Activated CD8-positive, alpha-beta T cell treated with anti-CD3 and anti-CD28 coated beads for 36 hours (primary cell): ENCODE measurements around the gene TRIO. TPM values are rescaled to one million over a fixed set of nuclear protein-coding genes. Genes with fewer than 3 reads are reported as not detected.

Source experiments
- ATAC-seq: fragments of 200-7000 bp; cut with Tn5 transposase; one replicate; pipeline ENCODE4 v1.10.0; 2021; ENCODE audit warnings: mild to moderate bottlenecking, moderate library complexity
- CTCF ChIA-PET: fragments of 350-600 bp; sonication (Branson Sonifier 250); formaldehyde crosslinking; loops from one replicate; lab custom pipeline; 2021; ENCODE audit warnings: antibody characterized with exemption; lab: Charles Lee
- POLR2A ChIA-PET: fragments of 350-600 bp; sonication (Branson Sonifier 250); formaldehyde crosslinking; loops from one replicate; lab custom pipeline; 2021; ENCODE audit warnings: antibody characterized with exemption; lab: Charles Lee
- DNase-seq: peaks from one replicate; pipeline ENCODE4 v3.0.0-alpha.2; 2020
- H3K27ac Mint-ChIP-seq: one replicate; pipeline ENCODE4 v1.8.0; 2021; ENCODE audit warnings: mild to moderate bottlenecking, mixed read lengths
- H3K27me3 Mint-ChIP-seq: one replicate; pipeline ENCODE4 v1.8.0; 2021; ENCODE audit warnings: mixed read lengths
- H3K36me3 Mint-ChIP-seq: one replicate; pipeline ENCODE4 v1.8.0; 2021; ENCODE audit warnings: low read depth, mixed read lengths
- H3K4me1 Mint-ChIP-seq: one replicate; pipeline ENCODE4 v1.8.0; 2021; ENCODE audit warnings: low read depth, mixed read lengths
- H3K4me3 Mint-ChIP-seq: one replicate; pipeline ENCODE4 v1.8.0; 2021; ENCODE audit warnings: mild to moderate bottlenecking, moderate library complexity, mixed read lengths
- H3K9me3 Mint-ChIP-seq: one replicate; pipeline ENCODE4 v1.8.0; 2021; ENCODE audit warnings: mixed read lengths
- intact Hi-C: fragments of 100-400 bp; cut with micrococcal nuclease; formaldehyde crosslinking; loops from one replicate; pipeline ENCODE4 v1.10.0; 2022
- total RNA-seq, 2 experiments: library from RNA; stranded (reverse); gene quantifications; one replicate each; pipeline ENCODE4 v1.2.3, GENCODE V29; 2021
- TF ChIP-seq, protein P1 (sequence below): fragments of 200-600 bp; IDR thresholded peaks from one replicate; pipeline ENCODE4 v1.8.0; 2022; ENCODE audit warnings: antibody characterized with exemption, mild to moderate bottlenecking

The TRIO gene
- total RNA-seq, 2 experiments from 2014 or later: 11.4 to 11.5 TPM

DNA sequence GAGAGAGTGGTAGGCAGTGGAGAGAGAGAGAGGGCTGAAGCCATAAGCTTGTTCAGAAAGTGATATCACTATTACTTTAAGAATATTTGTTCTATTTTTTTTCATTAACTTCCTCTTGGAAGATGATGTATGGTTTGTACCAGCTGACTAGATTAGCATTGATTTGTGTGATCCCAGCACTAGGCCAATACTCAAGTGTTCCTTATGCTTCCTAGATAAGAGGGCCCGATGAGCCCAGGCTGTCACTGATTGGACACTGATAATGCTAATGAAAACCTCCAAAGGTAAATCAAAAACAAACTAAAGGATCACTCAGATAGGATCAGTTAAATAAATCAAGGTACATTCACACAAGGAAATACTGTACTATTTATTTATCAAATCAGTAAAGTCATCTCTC, 385.8 kb downstream of the TRIO start:
- peaks cover 4% of the 10 kb centered on the region for H3K4me1 Mint-ChIP-seq
- no peak for ATAC-seq
- TF ChIP-seq, protein P1, sequence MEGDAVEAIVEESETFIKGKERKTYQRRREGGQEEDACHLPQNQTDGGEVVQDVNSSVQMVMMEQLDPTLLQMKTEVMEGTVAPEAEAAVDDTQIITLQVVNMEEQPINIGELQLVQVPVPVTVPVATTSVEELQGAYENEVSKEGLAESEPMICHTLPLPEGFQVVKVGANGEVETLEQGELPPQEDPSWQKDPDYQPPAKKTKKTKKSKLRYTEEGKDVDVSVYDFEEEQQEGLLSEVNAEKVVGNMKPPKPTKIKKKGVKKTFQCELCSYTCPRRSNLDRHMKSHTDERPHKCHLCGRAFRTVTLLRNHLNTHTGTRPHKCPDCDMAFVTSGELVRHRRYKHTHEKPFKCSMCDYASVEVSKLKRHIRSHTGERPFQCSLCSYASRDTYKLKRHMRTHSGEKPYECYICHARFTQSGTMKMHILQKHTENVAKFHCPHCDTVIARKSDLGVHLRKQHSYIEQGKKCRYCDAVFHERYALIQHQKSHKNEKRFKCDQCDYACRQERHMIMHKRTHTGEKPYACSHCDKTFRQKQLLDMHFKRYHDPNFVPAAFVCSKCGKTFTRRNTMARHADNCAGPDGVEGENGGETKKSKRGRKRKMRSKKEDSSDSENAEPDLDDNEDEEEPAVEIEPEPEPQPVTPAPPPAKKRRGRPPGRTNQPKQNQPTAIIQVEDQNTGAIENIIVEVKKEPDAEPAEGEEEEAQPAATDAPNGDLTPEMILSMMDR: no peak
- no peaks in the 10 kb centered on the region for H3K27me3 Mint-ChIP-seq
- POLR2A ChIA-PET: no interaction called here
- CTCF ChIA-PET: interaction anchor here (1.5 kb wide), 1 partner anchor 120 kb away, joined by 4 read pairs; no protein-coding TSS in a partner anchor
- H3K36me3 Mint-ChIP-seq: no peaks in the 10 kb centered on the region
- H3K4me3 Mint-ChIP-seq: no peak overlapping the region
- intact Hi-C loops: no loop called here
- no peaks in the 10 kb centered on the region for H3K9me3 Mint-ChIP-seq
- H3K27ac Mint-ChIP-seq: no peak overlapping the region
- no peak for DNase-seq

DNA sequence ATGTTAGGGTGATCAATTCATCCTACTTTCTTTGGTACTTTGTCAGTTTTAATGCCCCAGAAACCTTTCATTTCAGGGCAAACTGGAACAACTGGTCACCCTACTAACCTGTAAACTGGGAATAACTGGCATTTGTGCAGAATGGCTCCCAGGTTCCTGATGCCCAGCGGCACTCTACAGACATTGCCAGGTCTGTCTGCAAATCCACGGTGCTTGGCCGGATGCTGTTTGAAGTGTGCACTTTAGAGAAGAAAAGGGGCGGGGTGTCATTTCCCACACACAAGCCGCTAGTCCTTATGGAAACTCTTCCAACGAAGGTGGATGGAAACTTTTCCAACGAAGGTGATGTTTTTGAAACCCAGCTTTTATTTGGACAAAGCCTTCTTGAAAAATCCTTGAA, 388.5 kb downstream of the TRIO start:
- no peaks in the 10 kb centered on the region for H3K9me3 Mint-ChIP-seq
- no peaks in the 10 kb centered on the region for H3K27me3 Mint-ChIP-seq
- H3K36me3 Mint-ChIP-seq: no peaks in the 10 kb centered on the region
- ATAC-seq (no peak), DNase-seq (no peak)
- ChIA-PET CTCF (interaction anchor here (1.2 to 1.5 kb wide), 2 partner anchors 117 to 208 kb away, joined by 3 to 4 read pairs; no protein-coding TSS in a partner anchor), POLR2A (interaction anchor here (0.6 kb wide), 1 partner anchor 15 kb away, joined by 3 read pairs; no protein-coding TSS in a partner anchor)
- H3K4me3 Mint-ChIP-seq: no peak overlapping the region
- no peak overlapping the region for H3K27ac Mint-ChIP-seq
- intact Hi-C loops: no loop called here
- TF ChIP-seq, protein P1: no peak
- H3K4me1 Mint-ChIP-seq: peaks cover 4% of the 10 kb centered on the region

DNA sequence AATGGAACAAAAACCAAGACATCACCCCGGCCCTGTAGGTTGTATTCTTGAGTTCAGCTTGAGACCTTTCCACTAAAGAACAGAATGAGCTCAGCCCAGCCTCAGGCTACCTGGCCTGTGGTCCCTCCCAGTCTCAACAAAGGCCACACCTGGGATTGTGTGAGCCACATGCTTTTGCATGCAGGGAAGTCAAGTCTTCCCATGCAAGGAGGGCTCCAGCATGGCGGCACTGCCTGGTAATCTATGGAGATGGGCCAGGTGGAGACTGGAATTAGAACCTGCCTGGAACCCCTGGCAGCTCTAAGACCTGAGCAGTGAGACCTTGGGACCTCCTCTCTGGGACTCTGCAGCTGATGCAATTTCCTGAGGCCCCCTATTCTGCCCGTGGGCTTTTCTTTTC, 389.0 kb downstream of the TRIO start:
- no peak for DNase-seq
- Mint-ChIP-seq H3K27ac (no peak overlapping the region), H3K36me3 (no peaks in the 10 kb centered on the region), H3K27me3 (no peaks in the 10 kb centered on the region), H3K9me3 (no peaks in the 10 kb centered on the region), H3K4me1 (peaks cover 4% of the 10 kb centered on the region), H3K4me3 (no peak overlapping the region)
- intact Hi-C loops: no loop called here
- ATAC-seq: no peak
- POLR2A ChIA-PET: interaction anchor here (0.6 kb wide), 1 partner anchor 15 kb away, joined by 3 read pairs; no protein-coding TSS in a partner anchor
- TF ChIP-seq, protein P1: no peak
- CTCF ChIA-PET: interaction anchor here (0.9 to 1.5 kb wide), 3 partner anchors 10 to 209 kb away, joined by 3 to 4 read pairs (median 3); no protein-coding TSS in a partner anchor

DNA sequence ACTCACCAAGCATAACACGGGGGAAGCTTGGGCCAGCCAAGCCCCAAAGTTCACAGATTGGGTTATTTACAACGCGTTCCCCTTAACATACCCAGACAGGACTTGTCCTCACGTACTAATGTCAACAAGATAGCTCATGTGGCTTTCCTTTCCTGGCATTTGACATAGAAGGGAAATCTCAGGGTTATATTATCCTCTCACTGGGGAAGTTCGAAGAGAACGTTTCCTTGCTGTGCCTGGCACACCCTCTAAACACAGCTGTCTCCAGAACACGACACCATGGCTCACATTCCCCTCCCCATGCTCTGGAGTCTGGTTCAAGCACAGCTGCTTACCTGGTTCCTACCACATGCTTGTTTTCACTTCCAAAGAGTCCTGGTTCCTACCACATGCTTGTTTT, 391.6 kb downstream of the TRIO start:
- Mint-ChIP-seq H3K27me3 (no peaks in the 10 kb centered on the region), H3K4me3 (no peak overlapping the region), H3K9me3 (peaks cover 1% of the 10 kb centered on the region), H3K4me1 (peaks cover 4% of the 10 kb centered on the region), H3K27ac (no peak overlapping the region), H3K36me3 (peaks cover 1% of the 10 kb centered on the region)
- ChIA-PET POLR2A (no interaction called here), CTCF (no interaction called here)
- DNase-seq (no peak), ATAC-seq (no peak)
- intact Hi-C loops: no loop called here
- TF ChIP-seq, protein P1: no peak

DNA sequence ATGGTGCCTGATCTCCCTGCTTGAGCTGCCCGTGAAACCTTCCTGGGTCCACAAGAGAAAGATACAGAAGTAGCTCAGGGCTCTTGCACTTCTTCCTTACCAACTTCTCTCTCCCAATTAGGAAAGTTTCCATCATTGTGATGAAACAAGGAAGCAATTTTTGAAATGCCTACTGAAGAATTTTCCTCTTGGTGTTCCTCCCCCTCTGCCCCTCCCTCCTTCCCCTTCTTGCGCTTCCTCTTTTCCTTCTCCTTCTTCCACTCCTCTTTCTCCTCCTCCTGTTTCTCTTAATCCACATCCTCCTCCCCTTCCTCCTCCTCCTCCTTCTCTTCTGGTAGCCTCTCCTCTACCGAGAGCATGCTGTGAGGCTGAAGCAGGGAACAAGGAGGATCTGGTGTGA, 402.2 kb downstream of the TRIO start:
- ChIA-PET POLR2A (no interaction called here), CTCF (no interaction called here)
- DNase-seq: no peak
- Mint-ChIP-seq H3K9me3 (peaks cover 15% of the 10 kb centered on the region), H3K27ac (no peak overlapping the region), H3K36me3 (no peaks in the 10 kb centered on the region), H3K27me3 (no peaks in the 10 kb centered on the region), H3K4me3 (no peak overlapping the region), H3K4me1 (peaks cover 5% of the 10 kb centered on the region)
- TF ChIP-seq, protein P1: no peak
- intact Hi-C loops: no loop called here
- no peak for ATAC-seq
